Activated naive CD8-positive, alpha-beta T cell treated with anti-CD3 and anti-CD28 coated beads, Interleukin-2, amount 10 ng/mL, durations not matched to agents 7 days and 5 days (primary cell): ENCODE data around the gene WRAP73. TPM values are rescaled to one million over a fixed set of nuclear protein-coding genes. Genes with fewer than 3 reads are reported as not detected.

Experiments
- ATAC-seq: fragments of 150-1000 bp; cut with Tn5 transposase; one replicate; pipeline ENCODE4 v1.10.0; 2021; ENCODE audit warnings: low read depth, moderate library complexity
- POLR2A ChIA-PET: fragments of 350-600 bp; sonication (Branson Sonifier 250); formaldehyde crosslinking; loops from one replicate; lab custom pipeline; 2021; ENCODE audit warnings: antibody characterized with exemption; lab: Charles Lee
- DNase-seq: peaks from one replicate; pipeline ENCODE4 v3.0.0; 2021
- H3K27ac Mint-ChIP-seq: one replicate; pipeline ENCODE4 v1.8.0; 2022; ENCODE audit warnings: mild to moderate bottlenecking, mixed read lengths
- H3K27me3 Mint-ChIP-seq: one replicate; pipeline ENCODE4 v1.8.0; 2022; ENCODE audit warnings: mild to moderate bottlenecking, moderate library complexity, mixed read lengths
- H3K36me3 Mint-ChIP-seq: one replicate; pipeline ENCODE4 v1.8.0; 2021; ENCODE audit warnings: mild to moderate bottlenecking, mixed read lengths
- H3K4me1 Mint-ChIP-seq: one replicate; pipeline ENCODE4 v1.8.0; 2021; ENCODE audit warnings: mixed read lengths
- H3K4me3 Mint-ChIP-seq: one replicate; pipeline ENCODE4 v1.8.0; 2022; ENCODE audit warnings: mild to moderate bottlenecking, moderate library complexity, mixed read lengths
- H3K9me3 Mint-ChIP-seq: one replicate; pipeline ENCODE4 v1.8.0; 2021; ENCODE audit warnings: mixed read lengths
- total RNA-seq, 2 experiments: library from RNA; stranded (reverse); gene quantifications; one replicate each; pipeline ENCODE4 v1.2.3, GENCODE V29; 2021

Gene WRAP73
- total RNA-seq, 2 experiments from 2014 or later = 40.2 to 41.6 TPM

- POLR2A ChIA-PET = no interaction called here
- H3K36me3 Mint-ChIP-seq = no peaks in the 10 kb centered on the region
- DNase-seq (no peak), ATAC-seq (no peak)
- H3K27me3 Mint-ChIP-seq = peaks cover 59% of the 10 kb centered on the region
- no peak overlapping the region for H3K27ac Mint-ChIP-seq
- no peaks in the 10 kb centered on the region for H3K9me3 Mint-ChIP-seq
- peaks cover 2% of the 10 kb centered on the region for H3K4me1 Mint-ChIP-seq
- no peak overlapping the region for H3K4me3 Mint-ChIP-seq
These were observed 4.8 kb upstream of the WRAP73 start for GRCh38 chr1:3654549-3655281.

- Mint-ChIP-seq H3K36me3 (no peaks in the 10 kb centered on the region), H3K4me1 (peaks cover 8% of the 10 kb centered on the region), H3K9me3 (no peaks in the 10 kb centered on the region), H3K27ac (no peak overlapping the region), H3K27me3 (peaks cover 53% of the 10 kb centered on the region), H3K4me3 (no peak overlapping the region)
- POLR2A ChIA-PET = no interaction called here
- DNase-seq (no peak), ATAC-seq (no peak)
These were observed 3.3 kb upstream of the WRAP73 start for GRCh38 chr1:3653286-3653618.

GRCh38 chr1:3652548-3653285 is 2.8 kb upstream of the WRAP73 start:
- no peak overlapping the region for H3K27ac Mint-ChIP-seq
- no peak overlapping the region for H3K4me3 Mint-ChIP-seq
- DNase-seq (peak; percentile 50), ATAC-seq (no peak)
- peaks cover 11% of the 10 kb centered on the region for H3K4me1 Mint-ChIP-seq
- POLR2A ChIA-PET = no interaction called here
- peaks cover 51% of the 10 kb centered on the region for H3K27me3 Mint-ChIP-seq
- H3K9me3 Mint-ChIP-seq = no peaks in the 10 kb centered on the region
- no peaks in the 10 kb centered on the region for H3K36me3 Mint-ChIP-seq

- H3K27ac Mint-ChIP-seq = no peak within 1 kb of the TSS
- peaks cover 12% of the 10 kb centered on the region for H3K4me1 Mint-ChIP-seq
- ATAC-seq (no peak), DNase-seq (no peak)
- POLR2A ChIA-PET = no interaction called here
- H3K4me3 Mint-ChIP-seq = peak within 1 kb of the TSS; percentile 28
- no peaks in the 10 kb centered on the region for H3K9me3 Mint-ChIP-seq
- no peaks in the 10 kb centered on the region for H3K36me3 Mint-ChIP-seq
- H3K27me3 Mint-ChIP-seq = peaks cover 50% of the 10 kb centered on the region
These were observed 2.1 kb upstream of the WRAP73 start, which contains the start of gene TP73 for GRCh38 chr1:3651930-3652547. Gene TP73, plus strand, starts transcription at chr1:3652516. Its CDS starts 29,850 bp downstream, at chr1:3682366.

GRCh38 chr1:3651026-3651929 is 1.4 kb upstream of the WRAP73 start:
- peak; percentile 41 for DNase-seq
- Mint-ChIP-seq H3K36me3 (no peaks in the 10 kb centered on the region), H3K27ac (no peak overlapping the region), H3K27me3 (peaks cover 45% of the 10 kb centered on the region), H3K9me3 (no peaks in the 10 kb centered on the region), H3K4me1 (peaks cover 12% of the 10 kb centered on the region), H3K4me3 (peak overlapping the region; percentile 22)
- POLR2A ChIA-PET = no interaction called here
- ATAC-seq = no peak

GRCh38 chr1:3650248-3651025 is 534 bp upstream of the WRAP73 start:
- Mint-ChIP-seq H3K4me3 (peak overlapping the region; percentile 82), H3K27ac (no peak overlapping the region), H3K9me3 (no peaks in the 10 kb centered on the region), H3K36me3 (peaks cover 3% of the 10 kb centered on the region), H3K4me1 (peaks cover 12% of the 10 kb centered on the region), H3K27me3 (peaks cover 37% of the 10 kb centered on the region)
- POLR2A ChIA-PET = interaction anchor here (1.0 kb wide), 2 partner anchors 27 to 1064 kb away, joined by 3 read pairs; partner anchors contain the start of gene PRXL2B
- DNase-seq = no peak
- no peak for ATAC-seq

- H3K27ac Mint-ChIP-seq = no peak overlapping the region
- POLR2A ChIA-PET = no interaction called here
- H3K4me1 Mint-ChIP-seq = peaks cover 12% of the 10 kb centered on the region
- peaks cover 3% of the 10 kb centered on the region for H3K36me3 Mint-ChIP-seq
- no peak for ATAC-seq
- H3K4me3 Mint-ChIP-seq = no peak overlapping the region
- DNase-seq = no peak
- H3K9me3 Mint-ChIP-seq = no peaks in the 10 kb centered on the region
- H3K27me3 Mint-ChIP-seq = peaks cover 13% of the 10 kb centered on the region
These were observed 3.3 kb downstream of the WRAP73 start for GRCh38 chr1:3646596-3646995.

GRCh38 chr1:3645666-3646355 is 4.1 kb downstream of the WRAP73 start:
- POLR2A ChIA-PET = no interaction called here
- H3K27ac Mint-ChIP-seq = no peak overlapping the region
- H3K4me1 Mint-ChIP-seq = peaks cover 12% of the 10 kb centered on the region
- ATAC-seq (no peak), DNase-seq (peak; percentile 11)
- no peak overlapping the region for H3K4me3 Mint-ChIP-seq
- H3K9me3 Mint-ChIP-seq = no peaks in the 10 kb centered on the region
- H3K27me3 Mint-ChIP-seq = peaks cover 6% of the 10 kb centered on the region
- H3K36me3 Mint-ChIP-seq = peaks cover 3% of the 10 kb centered on the region

- ATAC-seq = no peak
- DNase-seq = peak; percentile 20
- no peaks in the 10 kb centered on the region for H3K9me3 Mint-ChIP-seq
- peaks cover 3% of the 10 kb centered on the region for H3K36me3 Mint-ChIP-seq
- no peak overlapping the region for H3K27ac Mint-ChIP-seq
- H3K27me3 Mint-ChIP-seq = peaks cover 2% of the 10 kb centered on the region
- H3K4me1 Mint-ChIP-seq = peaks cover 12% of the 10 kb centered on the region
- H3K4me3 Mint-ChIP-seq = no peak overlapping the region
- POLR2A ChIA-PET = no interaction called here
These were observed 4.7 kb downstream of the WRAP73 start for GRCh38 chr1:3645247-3645646.

- Mint-ChIP-seq H3K4me3 (no peak overlapping the region), H3K4me1 (peaks cover 10% of the 10 kb centered on the region), H3K27ac (no peak overlapping the region), H3K36me3 (peaks cover 3% of the 10 kb centered on the region), H3K27me3 (no peaks in the 10 kb centered on the region), H3K9me3 (no peaks in the 10 kb centered on the region)
- POLR2A ChIA-PET = no interaction called here
- ATAC-seq (no peak), DNase-seq (no peak)
These were observed 5.6 kb downstream of the WRAP73 start for GRCh38 chr1:3644273-3644672.

- Mint-ChIP-seq H3K36me3 (peaks cover 3% of the 10 kb centered on the region), H3K4me3 (no peak overlapping the region), H3K4me1 (peaks cover 2% of the 10 kb centered on the region), H3K27me3 (no peaks in the 10 kb centered on the region), H3K9me3 (no peaks in the 10 kb centered on the region), H3K27ac (no peak overlapping the region)
- ATAC-seq (no peak), DNase-seq (no peak)
- POLR2A ChIA-PET = no interaction called here
These were observed 6.8 kb downstream of the WRAP73 start for GRCh38 chr1:3642919-3643675.
